OCI-LY7 (cell line): ENCODE results near the gene RARA. TPM values are rescaled to one million over a fixed set of nuclear protein-coding genes. Genes with fewer than 3 reads are reported as not detected.
"Not testable (repeated sequence)": the region's sequence is repeated elsewhere in the genome, so short reads cannot be mapped to it uniquely, and the experiment has no call there.

ENCODE experiments used
- BruUV-seq: library from RNA; stranded (reverse); fragments of 400-500 nt; replicated peaks from 2 replicates; lab custom pipeline; 2021; lab: Mats Ljungman, UMichigan
- CTCF ChIA-PET: fragments of 300-600 bp; sonication (Branson Sonifier 250); formaldehyde crosslinking; loops from one replicate; lab custom pipeline; 2022; ENCODE audit warnings: antibody characterized with exemption; ENCODE audit not compliant: unreplicated experiment; lab: Charles Lee
- POLR2A ChIA-PET: fragments of 300-600 bp; sonication (Branson Sonifier 250); formaldehyde crosslinking; loops from one replicate; lab custom pipeline; 2022; ENCODE audit warnings: antibody characterized with exemption; lab: Charles Lee
- DNase-seq: peaks from one replicate; pipeline ENCODE4 v3.0.0-alpha.2; 2015; ENCODE audit warnings: low spot score
- H2AFZ ChIP-seq: fragments of 200-600 bp; sonication (generic), shearing (Covaris generic); 2 replicates; pipeline ENCODE4 v1.6.1; 2014; ENCODE audit warnings: mild to moderate bottlenecking, antibody characterized with exemption, low read length, moderate library complexity
- H3K27ac ChIP-seq: fragments of 200-600 bp; sonication (generic); 2 replicates; pipeline ENCODE4 v1.5.1; 2014; ENCODE audit warnings: mixed run types, low read depth, mild to moderate bottlenecking, moderate library complexity, low read length, inconsistent platforms; ENCODE audit not compliant: poor library complexity, severe bottlenecking
- H3K36me3 ChIP-seq: fragments of 200-600 bp; sonication (generic); 2 replicates; pipeline ENCODE4 v1.6.1; 2014; ENCODE audit warnings: mild to moderate bottlenecking, antibody characterized with exemption, low read length, moderate library complexity, mixed read lengths; ENCODE audit not compliant: insufficient read depth
- H3K4me1 ChIP-seq: fragments of 200-600 bp; sonication (generic); 2 replicates; pipeline ENCODE4 v1.5.1; 2014; ENCODE audit warnings: mild to moderate bottlenecking, low read length; ENCODE audit not compliant: insufficient read depth, poor library complexity, severe bottlenecking
- H3K4me2 ChIP-seq: fragments of 200-600 bp; sonication (generic); 2 replicates; pipeline ENCODE4 v1.6.1; 2014; ENCODE audit warnings: mild to moderate bottlenecking, low read length
- H3K4me3 ChIP-seq: fragments of 200-600 bp; sonication (generic); 2 replicates; pipeline ENCODE4 v1.5.1; 2014; ENCODE audit warnings: mild to moderate bottlenecking, low read depth, low read length; ENCODE audit not compliant: poor library complexity, severe bottlenecking
- H3K79me2 ChIP-seq: fragments of 200-600 bp; sonication (generic); 2 replicates; pipeline ENCODE4 v1.6.1; 2016; ENCODE audit warnings: low read depth, mild to moderate bottlenecking, low read length, moderate library complexity, mixed read lengths; ENCODE audit not compliant: insufficient read depth
- H3K9me2 ChIP-seq: fragments of 200-600 bp; sonication (generic); 2 replicates; pipeline ENCODE4 v1.6.1; 2016; ENCODE audit warnings: mild to moderate bottlenecking, low read length, mixed read lengths; ENCODE audit not compliant: insufficient read depth
- H3K9me3 ChIP-seq: fragments of 200-600 bp; sonication (generic); 2 replicates; pipeline ENCODE4 v1.6.1; 2014; ENCODE audit warnings: mild to moderate bottlenecking, mixed run types, low read length, mixed read lengths
- H4K20me1 ChIP-seq: fragments of 200-600 bp; sonication (generic); 2 replicates; pipeline ENCODE4 v1.6.1; 2014; ENCODE audit warnings: mild to moderate bottlenecking, antibody characterized with exemption, low read length, moderate library complexity, mixed read lengths; ENCODE audit not compliant: insufficient read depth
- CTCF ChIP-seq: fragments of 200-600 bp; sonication (generic); conservative IDR thresholded peaks from 2 replicates; pipeline ENCODE4 v1.5.1; 2014; ENCODE audit warnings: mild to moderate bottlenecking, antibody characterized with exemption, low read length, moderate library complexity, mixed read lengths
- EZH2phosphoT487 ChIP-seq: fragments of 200-600 bp; sonication (generic); IDR thresholded peaks from 2 replicates; pipeline ENCODE4 v1.6.1; 2018; ENCODE audit warnings: low read depth, borderline replicate concordance, mild to moderate bottlenecking, mixed run types, antibody characterized with exemption, low read length, moderate library complexity, mixed read lengths
- intact Hi-C: fragments of 100-400 bp; cut with micrococcal nuclease; formaldehyde crosslinking; loops from one replicate; pipeline ENCODE4 v1.10.0; 2022; ENCODE audit not compliant: unreplicated experiment
- total RNA-seq, 2 experiments: library from RNA; depleted of rRNA in 1 of 2; stranded (reverse); fragments of >200 nt in 1 of 2; shearing (Covaris generic) in 1 of 2; gene quantifications; 2 replicates each; pipeline ENCODE4 v1.2.3, GENCODE V29; 2014 to 2022

The RARA gene
- total RNA-seq, 2 experiments from 2014 or later: 3.1 to 8.6 TPM

GRCh38 chr17:40382251-40382650, 73.3 kb downstream of the RARA start:
- no peak overlapping the region for H2AFZ ChIP-seq
- H3K4me1 ChIP-seq: no peaks in the 10 kb centered on the region
- H3K9me3 ChIP-seq: no peaks in the 10 kb centered on the region
- no peak for DNase-seq
- TF ChIP-seq CTCF (no peak), EZH2phosphoT487 (no peak)
- H3K4me2 ChIP-seq: no peak overlapping the region
- H3K27ac ChIP-seq: no peak overlapping the region
- intact Hi-C loops: no loop called here
- no TSS peak for BruUV-seq
- no peaks in the 10 kb centered on the region for H4K20me1 ChIP-seq
- no peaks in the 10 kb centered on the region for H3K9me2 ChIP-seq
- POLR2A ChIA-PET: interaction anchor here (1.3 kb wide), 1 partner anchor 27 kb away, joined by 5 read pairs; no protein-coding TSS in a partner anchor
- H3K36me3 ChIP-seq: peaks cover 34% of the 10 kb centered on the region
- no peaks in the 10 kb centered on the region for H3K79me2 ChIP-seq
- H3K4me3 ChIP-seq: no peak overlapping the region
- CTCF ChIA-PET: no interaction called here

- BruUV-seq, intact Hi-C loops: not testable (repeated sequence)
Observed at GRCh38 chr17:40386555-40386954, 77.6 kb downstream of the RARA start.

GRCh38 chr17:40399185-40399584, 90.2 kb downstream of the RARA start:
- no peak for TF ChIP-seq EZH2phosphoT487
- peak; percentile 90 for TF ChIP-seq CTCF
- H2AFZ ChIP-seq: no peak overlapping the region
- H3K9me3 ChIP-seq: no peaks in the 10 kb centered on the region
- no peaks in the 10 kb centered on the region for H3K79me2 ChIP-seq
- no peak overlapping the region for H3K4me2 ChIP-seq
- CTCF ChIA-PET: interaction anchor here (0.6 to 1.0 kb wide), 2 partner anchors 19 to 104 kb away, joined by 3 read pairs; partner anchors contain the start of gene TOP2A
- H3K4me3 ChIP-seq: no peak overlapping the region
- H3K4me1 ChIP-seq: no peaks in the 10 kb centered on the region
- intact Hi-C loops: loop anchor here (1.0 kb wide), 1 partner anchor 134 kb away; no protein-coding TSS in a partner anchor
- POLR2A ChIA-PET: no interaction called here
- no peak overlapping the region for H3K27ac ChIP-seq
- no peaks in the 10 kb centered on the region; the same call in 1 of the 2 replicates for H4K20me1 ChIP-seq
- H3K36me3 ChIP-seq: peaks cover 100% of the 10 kb centered on the region
- DNase-seq: peak; percentile 66
- H3K9me2 ChIP-seq: no peaks in the 10 kb centered on the region
- BruUV-seq: no TSS peak

More at GRCh38 chr17:40386555-40386954, 77.6 kb downstream of the RARA start:
- H3K27ac ChIP-seq, H3K9me2 ChIP-seq, H3K4me3 ChIP-seq, DNase-seq, H4K20me1 ChIP-seq, H3K4me2 ChIP-seq, H3K4me1 ChIP-seq, H3K79me2 ChIP-seq, POLR2A ChIA-PET, H2AFZ ChIP-seq, H3K9me3 ChIP-seq: not testable (repeated sequence)
- peaks cover 77% of the 10 kb centered on the region for H3K36me3 ChIP-seq
- CTCF ChIA-PET: interaction anchor here (0.6 kb wide), 1 partner anchor 24 kb away, joined by 3 read pairs; no protein-coding TSS in a partner anchor
